MM.1S (cell line): ENCODE results near the gene CBX3.
"Not testable (repeated sequence)": the region's sequence is repeated elsewhere in the genome, so short reads cannot be mapped to it uniquely, and the experiment has no call there.

Experiments
- DNase-seq: peaks from one replicate; pipeline ENCODE4 v3.0.0-alpha.2; 2015
- H2AFZ ChIP-seq: fragments of 300-600 bp; sonication (generic); 2 replicates; pipeline ENCODE4 v1.6.0; 2016; ENCODE audit warnings: antibody characterized with exemption, low read length
- H3F3A ChIP-seq: fragments of 300-600 bp; sonication (generic); 2 replicates; pipeline ENCODE4 v1.6.1; 2016; ENCODE audit warnings: mild to moderate bottlenecking, antibody characterized with exemption, low read length, moderate library complexity, mixed read lengths; ENCODE audit not compliant: insufficient read depth
- H3K27ac ChIP-seq: fragments of 300-600 bp; sonication (generic); 2 replicates; pipeline ENCODE4 v1.5.1; 2016; ENCODE audit warnings: mild to moderate bottlenecking, low read length
- H3K27me3 ChIP-seq: fragments of 300-600 bp; sonication (generic); replicated peaks from 2 replicates; pipeline ENCODE4 v1.6.0; 2016; ENCODE audit warnings: low read length; ENCODE audit not compliant: insufficient read depth
- H3K36me3 ChIP-seq: fragments of 300-600 bp; sonication (generic); replicated peaks from 2 replicates; pipeline ENCODE4 v1.6.1; 2016; ENCODE audit warnings: mild to moderate bottlenecking, low read length, mixed read lengths; ENCODE audit not compliant: insufficient read depth
- H3K4me1 ChIP-seq: fragments of 300-600 bp; sonication (generic); 2 replicates; pipeline ENCODE4 v1.6.1; 2016; ENCODE audit warnings: low read length, mixed read lengths
- H3K4me2 ChIP-seq: fragments of 300-600 bp; sonication (generic); 2 replicates; pipeline ENCODE4 v1.6.0; 2016; ENCODE audit warnings: low read depth, low read length
- H3K4me3 ChIP-seq: fragments of 300-600 bp; sonication (generic); 2 replicates; pipeline ENCODE4 v1.5.1; 2016; ENCODE audit warnings: low read length, mixed read lengths
- H3K79me2 ChIP-seq: fragments of 300-600 bp; sonication (generic); 2 replicates; pipeline ENCODE4 v1.6.1; 2016; ENCODE audit warnings: mixed run types, low read length, mixed read lengths
- H3K9ac ChIP-seq: fragments of 300-600 bp; sonication (generic); 2 replicates; pipeline ENCODE4 v1.6.1; 2016; ENCODE audit warnings: low read length, mixed read lengths
- H3K9me2 ChIP-seq: fragments of 300-600 bp; sonication (generic); replicated peaks from 2 replicates; pipeline ENCODE4 v1.6.1; 2016; ENCODE audit warnings: mild to moderate bottlenecking, low read length, mixed read lengths; ENCODE audit not compliant: insufficient read depth
- H3K9me3 ChIP-seq: fragments of 300-600 bp; sonication (generic); replicated peaks from 2 replicates; pipeline ENCODE4 v1.6.1; 2016; ENCODE audit warnings: mild to moderate bottlenecking, low read length, mixed read lengths; ENCODE audit not compliant: insufficient read depth
- H4K20me1 ChIP-seq: fragments of 300-600 bp; sonication (generic); 2 replicates; pipeline ENCODE4 v1.6.1; 2016; ENCODE audit warnings: mild to moderate bottlenecking, low read length, moderate library complexity, mixed read lengths; ENCODE audit not compliant: insufficient read depth
- EZH2 ChIP-seq: fragments of 300-600 bp; sonication (generic); optimal IDR thresholded peaks from 2 replicates; pipeline ENCODE3; 2017; ENCODE audit warnings: low read depth, mild to moderate bottlenecking, antibody characterized with exemption, low read length, mixed read lengths
- EZH2phosphoT487 ChIP-seq: fragments of 300-600 bp; sonication (generic); IDR thresholded peaks from 2 replicates; pipeline ENCODE4 v1.6.1; 2018; ENCODE audit warnings: antibody characterized with exemption, low read length
- TF ChIP-seq, protein P1 (sequence below): fragments of 300-600 bp; sonication (generic); IDR thresholded peaks from 2 replicates; pipeline ENCODE4 v1.5.1; 2016; ENCODE audit warnings: antibody characterized with exemption, low read length, mixed read lengths

The CBX3 gene

DNA sequence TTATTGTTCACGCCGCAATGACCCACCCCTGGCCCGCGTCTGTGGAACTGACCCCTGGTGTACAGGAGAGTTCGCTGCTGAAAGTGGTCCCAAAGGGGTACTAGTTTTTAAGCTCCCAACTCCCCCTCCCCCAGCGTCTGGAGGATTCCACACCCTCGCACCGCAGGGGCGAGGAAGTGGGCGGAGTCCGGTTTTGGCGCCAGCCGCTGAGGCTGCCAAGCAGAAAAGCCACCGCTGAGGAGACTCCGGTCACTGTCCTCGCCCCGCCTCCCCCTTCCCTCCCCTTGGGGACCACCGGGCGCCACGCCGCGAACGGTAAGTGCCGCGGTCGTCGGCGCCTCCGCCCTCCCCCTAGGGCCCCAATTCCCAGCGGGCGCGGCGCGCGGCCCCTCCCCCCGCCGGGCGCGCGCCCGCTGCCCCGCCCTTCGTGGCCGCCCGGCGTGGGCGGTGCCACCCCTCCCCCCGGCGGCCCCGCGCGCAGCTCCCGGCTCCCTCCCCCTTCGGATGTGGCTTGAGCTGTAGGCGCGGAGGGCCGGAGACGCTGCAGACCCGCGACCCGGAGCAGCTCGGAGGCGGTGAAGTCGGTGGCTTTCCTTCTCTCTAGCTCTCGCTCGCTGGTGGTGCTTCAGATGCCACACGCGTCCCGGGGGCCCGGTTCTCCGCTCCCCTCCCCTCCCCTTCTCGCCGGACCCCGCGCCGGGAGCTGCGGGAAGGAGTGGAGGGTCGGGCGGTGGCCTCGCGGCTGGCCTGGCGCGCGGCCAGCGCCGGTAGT is at the start of gene CBX3:
CBX3 (plus strand) TSS at position 499 of the 772 bp plus-strand sequence. CDS start 1,254 bp downstream, outside the sequence.
- Histone ChIP-seq H3K4me3 (peak within 1 kb of the TSS; percentile 96), H3K9me2 (no peaks in the 10 kb centered on the region), H3F3A (peaks cover 39% of the 10 kb centered on the region), H4K20me1 (peaks cover 65% of the 10 kb centered on the region), H3K27ac (peak within 1 kb of the TSS; percentile 98), H3K27me3 (no peaks in the 10 kb centered on the region), H3K4me1 (peaks cover 16% of the 10 kb centered on the region), H3K9me3 (no peaks in the 10 kb centered on the region), H3K9ac (peak within 1 kb of the TSS; percentile 98), H3K36me3 (peaks cover 29% of the 10 kb centered on the region), H2AFZ (peak within 1 kb of the TSS; percentile 57; the same call in 1 of the 2 replicates), H3K4me2 (peak within 1 kb of the TSS; percentile 78), H3K79me2 (peaks cover 90% of the 10 kb centered on the region)
- DNase-seq, result peak; percentile 93
- TF ChIP-seq EZH2 (no peak), EZH2phosphoT487 (no peak)
- TF ChIP-seq, protein P1, sequence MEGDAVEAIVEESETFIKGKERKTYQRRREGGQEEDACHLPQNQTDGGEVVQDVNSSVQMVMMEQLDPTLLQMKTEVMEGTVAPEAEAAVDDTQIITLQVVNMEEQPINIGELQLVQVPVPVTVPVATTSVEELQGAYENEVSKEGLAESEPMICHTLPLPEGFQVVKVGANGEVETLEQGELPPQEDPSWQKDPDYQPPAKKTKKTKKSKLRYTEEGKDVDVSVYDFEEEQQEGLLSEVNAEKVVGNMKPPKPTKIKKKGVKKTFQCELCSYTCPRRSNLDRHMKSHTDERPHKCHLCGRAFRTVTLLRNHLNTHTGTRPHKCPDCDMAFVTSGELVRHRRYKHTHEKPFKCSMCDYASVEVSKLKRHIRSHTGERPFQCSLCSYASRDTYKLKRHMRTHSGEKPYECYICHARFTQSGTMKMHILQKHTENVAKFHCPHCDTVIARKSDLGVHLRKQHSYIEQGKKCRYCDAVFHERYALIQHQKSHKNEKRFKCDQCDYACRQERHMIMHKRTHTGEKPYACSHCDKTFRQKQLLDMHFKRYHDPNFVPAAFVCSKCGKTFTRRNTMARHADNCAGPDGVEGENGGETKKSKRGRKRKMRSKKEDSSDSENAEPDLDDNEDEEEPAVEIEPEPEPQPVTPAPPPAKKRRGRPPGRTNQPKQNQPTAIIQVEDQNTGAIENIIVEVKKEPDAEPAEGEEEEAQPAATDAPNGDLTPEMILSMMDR, result no peak

DNA sequence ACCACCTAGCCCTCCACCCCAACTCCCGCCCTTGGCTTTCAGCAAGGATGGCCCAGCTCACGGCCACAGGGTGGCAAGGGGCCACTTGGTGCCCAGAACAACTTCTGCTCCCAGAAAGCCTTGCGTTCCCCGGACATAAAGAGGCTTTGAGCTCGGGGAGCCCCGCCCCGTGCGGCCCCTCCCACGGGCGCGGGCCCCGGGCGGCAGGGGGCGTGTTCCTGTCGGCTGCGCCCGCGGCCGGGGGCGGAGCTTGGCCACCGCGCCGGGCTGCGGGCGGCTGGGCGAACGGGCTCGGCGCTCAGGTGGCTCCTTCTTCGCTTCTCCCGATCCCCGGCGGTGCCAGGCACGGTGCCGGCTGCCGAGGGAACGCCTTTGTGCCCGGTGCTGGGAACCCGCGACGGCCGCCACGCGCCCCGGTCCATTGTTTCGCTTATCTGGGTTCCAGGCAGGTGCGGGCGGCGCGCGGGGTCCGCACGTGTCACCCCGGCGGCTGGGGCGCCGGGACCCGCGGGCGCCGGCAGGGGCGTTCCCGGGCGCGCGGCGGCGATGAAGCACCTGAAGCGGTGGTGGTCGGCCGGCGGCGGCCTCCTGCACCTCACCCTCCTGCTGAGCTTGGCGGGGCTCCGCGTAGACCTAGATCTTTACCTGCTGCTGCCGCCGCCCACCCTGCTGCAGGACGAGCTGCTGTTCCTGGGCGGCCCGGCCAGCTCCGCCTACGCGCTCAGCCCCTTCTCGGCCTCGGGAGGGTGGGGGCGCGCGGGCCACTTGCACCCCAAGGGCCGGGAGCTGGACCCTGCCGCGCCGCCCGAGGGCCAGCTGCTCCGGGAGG is 49.4 kb upstream of the CBX3 start, which contains the start of gene NFE2L3:
NFE2L3 (plus strand) TSS at position 246 of the 829 bp plus-strand sequence; CDS start at position 547, 301 bp downstream.
- peaks cover 34% of the 10 kb centered on the region for H3F3A ChIP-seq
- peak within 1 kb of the TSS; percentile 88 for H3K4me3 ChIP-seq
- H3K9ac ChIP-seq, result peak within 1 kb of the TSS; percentile 84
- no peaks in the 10 kb centered on the region for H3K9me3 ChIP-seq
- no peaks in the 10 kb centered on the region for H3K9me2 ChIP-seq
- DNase-seq, result peak; percentile 93
- H3K79me2 ChIP-seq, result peaks cover 40% of the 10 kb centered on the region
- peaks cover 26% of the 10 kb centered on the region for H3K4me1 ChIP-seq
- H3K4me2 ChIP-seq, result peak within 1 kb of the TSS; percentile 85
- no peaks in the 10 kb centered on the region for H4K20me1 ChIP-seq
- H3K27ac ChIP-seq, result peak within 1 kb of the TSS; percentile 84; the same call in 1 of the 2 replicates
- TF ChIP-seq EZH2 (no peak), EZH2phosphoT487 (no peak)
- TF ChIP-seq, protein P1, result no peak
- H3K36me3 ChIP-seq, result no peaks in the 10 kb centered on the region
- H2AFZ ChIP-seq, result peak within 1 kb of the TSS; percentile 82
- H3K27me3 ChIP-seq, result no peaks in the 10 kb centered on the region

DNA sequence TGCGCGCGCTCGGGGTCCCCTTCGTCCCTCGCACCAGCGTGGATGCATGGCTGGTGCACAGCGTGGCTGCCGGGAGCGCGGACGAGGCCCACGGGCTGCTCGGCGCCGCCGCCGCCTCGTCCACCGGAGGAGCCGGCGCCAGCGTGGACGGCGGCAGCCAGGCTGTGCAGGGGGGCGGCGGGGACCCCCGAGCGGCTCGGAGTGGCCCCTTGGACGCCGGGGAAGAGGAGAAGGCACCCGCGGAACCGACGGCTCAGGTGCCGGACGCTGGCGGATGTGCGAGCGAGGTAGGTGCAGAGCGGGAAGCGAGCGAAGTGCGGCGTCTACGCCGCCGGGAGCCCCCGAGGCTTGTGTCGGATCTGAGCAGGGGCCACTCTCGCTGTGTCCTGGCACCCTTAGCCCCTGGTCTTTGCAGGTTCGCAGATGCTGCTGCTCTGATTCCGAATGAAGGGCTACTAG is 48.7 kb upstream of the CBX3 start:
- peaks cover 40% of the 10 kb centered on the region for H3F3A ChIP-seq
- peak overlapping the region; percentile 84; the same call in 1 of the 2 replicates for H3K27ac ChIP-seq
- H3K4me1 ChIP-seq, result peaks cover 31% of the 10 kb centered on the region
- DNase-seq, result peak; percentile 46
- H3K79me2 ChIP-seq, result peaks cover 46% of the 10 kb centered on the region
- H3K9ac ChIP-seq, result peak overlapping the region; percentile 84
- H4K20me1 ChIP-seq, H3K9me3 ChIP-seq, H3K9me2 ChIP-seq, H3K36me3 ChIP-seq, H3K27me3 ChIP-seq: not testable (repeated sequence)
- peak overlapping the region; percentile 85 for H3K4me2 ChIP-seq
- peak overlapping the region; percentile 47; the same call in 1 of the 2 replicates for H2AFZ ChIP-seq
- H3K4me3 ChIP-seq, result peak overlapping the region; percentile 88
